GM12878 (cell line): ENCODE measurements around the gene CPHXL. TPM values are rescaled to one million over a fixed set of nuclear protein-coding genes. Genes with fewer than 3 reads are reported as not detected.

ENCODE experiments used
- ATAC-seq: fragments of 200-7000 bp; cut with Tn5 transposase; 3 replicates; pipeline ENCODE4 v1.9.1; 2020; ENCODE audit warnings: mild to moderate bottlenecking, moderate library complexity
- BruUV-seq: library from RNA; stranded (reverse); fragments of 400-500 nt; replicated peaks from 2 replicates; lab custom pipeline; 2021; lab: Mats Ljungman, UMichigan
- CTCF ChIA-PET: fragments of 300-600 bp; sonication (Branson Sonifier 250); formaldehyde crosslinking; extraction: SDS; loops from one replicate; lab custom pipeline; 2021; ENCODE audit warnings: inconsistent platforms; lab: Yijun Ruan, JAX
- POLR2A ChIA-PET: fragments of 350-600 bp; formaldehyde crosslinking; extraction: SDS; loops from one replicate; lab custom pipeline; 2021; ENCODE audit warnings: inconsistent platforms; lab: Charles Lee
- RAD21 ChIA-PET: fragments of 300-600 bp; sonication (Branson Sonifier 250); formaldehyde crosslinking; loops from one replicate; lab custom pipeline; 2023; ENCODE audit warnings: antibody characterized with exemption; ENCODE audit not compliant: unreplicated experiment; lab: Charles Lee
- SMC1A ChIA-PET: fragments of 300-600 bp; sonication (Branson Sonifier 250); formaldehyde crosslinking; loops from one replicate; lab custom pipeline; 2023; ENCODE audit not compliant: unreplicated experiment, uncharacterized antibody; lab: Charles Lee
- DNase-seq: peaks from one replicate; pipeline ENCODE4 v3.0.0-alpha.2; 2011; ENCODE audit warnings: low read depth, low spot score
- FAIRE-seq: peaks from 3 replicates; lab custom pipeline; 2011; peaks lifted over from hg19 to GRCh38; lab: Jason Lieb, UNC
- H2AFZ ChIP-seq: 2 replicates; pipeline ENCODE4 v1.6.0; 2011; ENCODE audit warnings: low read depth, low read length, control low read depth; ENCODE audit not compliant: control insufficient read depth
- H3K27ac ChIP-seq: 2 replicates; pipeline ENCODE4 v1.5.1; 2011; ENCODE audit warnings: control low read depth; ENCODE audit not compliant: control insufficient read depth, insufficient read depth
- H3K27me3 ChIP-seq, 2 experiments: replicated peaks in 1 of 2; 2 replicates each; pipeline versions ENCODE4 v1.6.0 to v1.6.1; 2011; ENCODE audit warnings: low read length in 1 of 2; ENCODE audit not compliant: control insufficient read depth in 2 of 2, insufficient read depth in 2 of 2
- H3K36me3 ChIP-seq, 2 experiments: 2 replicates each; pipeline ENCODE4 v1.5.1; 2011; ENCODE audit warnings: low read length in 1 of 2; ENCODE audit not compliant: control insufficient read depth in 2 of 2, insufficient read depth in 2 of 2
- H3K4me1 ChIP-seq: 2 replicates; pipeline ENCODE4 v1.6.1; 2011; ENCODE audit warnings: mild to moderate bottlenecking, low read length, moderate library complexity, mixed read lengths; ENCODE audit not compliant: control insufficient read depth, insufficient read depth
- H3K4me2 ChIP-seq: 2 replicates; pipeline ENCODE4 v1.6.0; 2011; ENCODE audit warnings: control low read depth; ENCODE audit not compliant: control insufficient read depth, insufficient read depth
- H3K4me3 ChIP-seq: fragments of 200-600 bp; sonication (generic); 2 replicates; pipeline ENCODE4 v1.5.1; 2016
- H3K79me2 ChIP-seq: 2 replicates; pipeline ENCODE4 v1.6.0; 2011; ENCODE audit warnings: low read length; ENCODE audit not compliant: control insufficient read depth, insufficient read depth
- H3K9ac ChIP-seq: 2 replicates; pipeline ENCODE4 v1.8.0; 2011; ENCODE audit warnings: low read length, control low read depth, mixed read lengths; ENCODE audit not compliant: control insufficient read depth, insufficient read depth
- H3K9me3 ChIP-seq: replicated peaks from 3 replicates; pipeline ENCODE4 v1.5.1; 2011; ENCODE audit warnings: mild to moderate bottlenecking, low read length; ENCODE audit not compliant: control insufficient read depth, insufficient read depth
- H4K20me1 ChIP-seq: 2 replicates; pipeline ENCODE4 v1.6.0; 2011; ENCODE audit not compliant: control insufficient read depth, insufficient read depth
- CEBPB ChIP-seq, 2 experiments: fragments of 150-350 bp in 1 of 2; IDR thresholded peaks; 2 replicates each; pipeline ENCODE4 v1.6.1; 2012 to 2014; ENCODE audit warnings: low read depth in 2 of 2, low read length in 2 of 2, borderline replicate concordance in 1 of 2, inconsistent platforms in 1 of 2
- EGR1 ChIP-seq, 2 experiments: IDR thresholded peaks; 1 replicate in 1 of 2; 2 replicates in 1 of 2; pipeline ENCODE4 v1.6.1; 2011 to 2012; ENCODE audit warnings: low read depth in 2 of 2, low read length in 2 of 2, borderline replicate concordance in 1 of 2, mild to moderate bottlenecking in 1 of 2, moderate library complexity in 1 of 2
- ETV6 ChIP-seq, 2 experiments: fragments of 450-650 bp in 1 of 2; IDR thresholded peaks in 1 of 2; conservative IDR thresholded peaks in 1 of 2; 2 replicates each; pipeline ENCODE4 v1.6.1; 2014; ENCODE audit warnings: antibody characterized with exemption in 1 of 2, borderline replicate concordance in 1 of 2, low read depth in 1 of 2, mild to moderate bottlenecking in 1 of 2, moderate library complexity in 1 of 2
- JUND ChIP-seq: IDR thresholded peaks from 2 replicates; pipeline ENCODE4 v1.6.1; 2012; ENCODE audit warnings: low read depth, mild to moderate bottlenecking, low read length, improper control_type of control experiment, moderate library complexity
- LARP7 ChIP-seq: fragments of 450-650 bp; IDR thresholded peaks from 2 replicates; pipeline ENCODE4 v1.6.1; 2017; ENCODE audit warnings: mild to moderate bottlenecking
- MAX ChIP-seq: IDR thresholded peaks from 2 replicates; pipeline ENCODE4 v1.6.1; 2012; ENCODE audit warnings: low read depth, low read length, improper control_type of control experiment
- MEF2A ChIP-seq: IDR thresholded peaks from 2 replicates; pipeline ENCODE4 v1.6.1; 2011; ENCODE audit warnings: low read depth, mild to moderate bottlenecking, low read length, moderate library complexity; ENCODE audit not compliant: insufficient read depth
- MEF2B ChIP-seq: fragments of 450-650 bp; IDR thresholded peaks from 2 replicates; pipeline ENCODE4 v1.6.1; 2018; ENCODE audit warnings: mild to moderate bottlenecking, moderate library complexity; ENCODE audit not compliant: partially characterized antibody, poor library complexity, severe bottlenecking
- MTA3 ChIP-seq: IDR thresholded peaks from 2 replicates; pipeline ENCODE4 v1.6.1; 2012; ENCODE audit warnings: low read length, inconsistent platforms, borderline replicate concordance
- MYC ChIP-seq: IDR thresholded peaks from 2 replicates; pipeline ENCODE4 v1.6.1; 2011; ENCODE audit warnings: mild to moderate bottlenecking, low read length, moderate library complexity, inconsistent platforms; ENCODE audit not compliant: insufficient read depth, insufficient replicate concordance, insufficient read length, severe bottlenecking
- NR2C1 ChIP-seq: fragments of 450-650 bp; IDR thresholded peaks from 2 replicates; pipeline ENCODE4 v1.6.1; 2017; ENCODE audit warnings: antibody characterized with exemption, mild to moderate bottlenecking, moderate library complexity
- NR2F1 ChIP-seq: fragments of 450-650 bp; conservative IDR thresholded peaks from 2 replicates; pipeline ENCODE4 v1.6.1; 2017; ENCODE audit warnings: mild to moderate bottlenecking
- PAX8 ChIP-seq: fragments of 450-650 bp; IDR thresholded peaks from 2 replicates; pipeline ENCODE4 v1.6.1; 2017; ENCODE audit warnings: mild to moderate bottlenecking, moderate library complexity
- SMAD5 ChIP-seq: IDR thresholded peaks from 2 replicates; pipeline ENCODE4 v1.6.1; 2016; ENCODE audit warnings: antibody characterized with exemption, low read depth
- WGBS: methylation state at CpG from one replicate; pipeline ENCODE4 v1.1.6; 2016; ENCODE audit warnings: low lambda C conversion rate; ENCODE audit not compliant: insufficient replicate concordance, insufficient coverage; ENCODE audit errors: missing lambda C conversion rate; 5-methylcytosine and 5-hydroxymethylcytosine counted together
- in situ Hi-C: fragments of 300-500 bp; cut with MboI; formaldehyde crosslinking; loops from 9 replicates; pipeline ENCODE4 v1.14.3; 2018; ENCODE audit warnings: mixed read lengths
- intact Hi-C: fragments of 100-400 bp; cut with micrococcal nuclease; formaldehyde crosslinking; loops from one replicate; pipeline ENCODE4 v1.14.2; 2022; ENCODE audit not compliant: unreplicated experiment
- polyA plus RNA-seq, 11 experiments: library from polyadenylated mRNA; depleted of rRNA in 4 of 11; unstranded in 6 of 11; stranded (reverse) in 5 of 11; fragments of >200 nt; fragmentation: Nextera tagmentation in 4 of 11; fragmentation: Illumina TruSeq in 1 of 11; extraction: Ambion mirVana in 4 of 11; extraction: Trizol in 1 of 11; gene quantifications; 1 replicate in 1 of 11; 2 replicates in 10 of 11; pipeline versions ENCODE4 v1.2.1 to v1.2.3, GENCODE V29; 2011 to 2016; ENCODE audit warnings: inconsistent platforms in 2 of 11, missing spikeins in 2 of 11, low read depth in 1 of 11
- total RNA-seq, 4 experiments: library from RNA; depleted of rRNA in 3 of 4; stranded (reverse); fragments of >200 nt in 3 of 4; fragmentation: Illumina TruSeq in 1 of 4; extraction: Trizol in 1 of 4; gene quantifications; 2 replicates each; pipeline versions ENCODE4 v1.2.1 to v1.2.3, GENCODE V29; 2013 to 2021

The CPHXL gene
- total and polyA plus RNA-seq, 10 of the 15 experiments (the other 5 are each of a cell fraction or from before 2014, with no cell fraction given): 0.13 TPM; not detected in 9

GRCh38 chr16:75774197-75774596 lies 47.9 kb upstream of the CPHXL start:
- Histone ChIP-seq H4K20me1 (no peaks in the 10 kb centered on the region), H3K27ac (no peak overlapping the region), H3K4me2 (peak overlapping the region; percentile 7; the same call in 1 of the 2 replicates), H3K36me3 (no peaks in the 10 kb centered on the region), H3K9ac (no peak overlapping the region), H3K9me3 (no peaks in the 10 kb centered on the region; the same call in 2 of the 3 replicates), H2AFZ (peak overlapping the region; percentile 44; the same call in 1 of the 2 replicates), H3K79me2 (no peaks in the 10 kb centered on the region)
- ATAC-seq (no peak), FAIRE-seq (peak; percentile 82)
- in situ Hi-C loops: no loop called here
- CTCF ChIA-PET: interaction anchor here (0.6 to 2.8 kb wide), 5 partner anchors 10 to 1397 kb away, joined by 3 to 10 read pairs (median 4); no protein-coding TSS in a partner anchor
- BruUV-seq: no TSS peak
- 0% methylated on average over 1 of the region's 1 CpG for WGBS
- POLR2A ChIA-PET: no interaction called here
- SMC1A ChIA-PET: interaction anchor here (0.7 to 1.2 kb wide), 3 partner anchors 10 to 200 kb away, joined by 3 read pairs; no protein-coding TSS in a partner anchor
- no peak for TF ChIP-seq MYC
- TF ChIP-seq CEBPB (IDR thresholded peaks at IDR 0.05; ENCODE audit: borderline replicate concordance in 1 of 2, low read depth in 2 of 2, low read length in 2 of 2): no peak
- TF ChIP-seq LARP7: no peak
- no peak for TF ChIP-seq NR2F1
- TF ChIP-seq JUND: no peak
- no peak for TF ChIP-seq MAX
- no peak for TF ChIP-seq SMAD5
- TF ChIP-seq MTA3: no peak
- no peak for TF ChIP-seq MEF2B
- no peak for TF ChIP-seq NR2C1
- no peak for TF ChIP-seq MEF2A
- TF ChIP-seq EGR1 (IDR thresholded peaks at IDR 0.05; ENCODE audit: borderline replicate concordance in 1 of 2, low read depth in 2 of 2, low read length in 2 of 2): no peak
- no peak for TF ChIP-seq PAX8
- no peak for TF ChIP-seq ETV6 (conservative IDR thresholded peaks at IDR 0.05 in 1 of 2, IDR thresholded peaks at IDR 0.05 in 1 of 2; ENCODE audit: borderline replicate concordance in 1 of 2, low read depth in 1 of 2)
- TF ChIP-seq, all 136 proteins: peak for 0
- intact Hi-C loops: no loop called here
- H3K27me3 ChIP-seq: no peaks in the 10 kb centered on the region
- H3K4me1 ChIP-seq: peaks cover 8% of the 10 kb centered on the region
- no peak for DNase-seq
- no peak overlapping the region for H3K4me3 ChIP-seq
- RAD21 ChIA-PET: no interaction called here
